K562 (cell line): ENCODE measurements around the gene HOXB8. TPM values are rescaled to one million over a fixed set of nuclear protein-coding genes. Genes with fewer than 3 reads are reported as not detected.

ENCODE experiments used
- ARID3B ChIP-seq: fragments of 250-450 bp; sonication (Bioruptor Pico); IDR thresholded peaks from 2 replicates; pipeline ENCODE4 v1.4.0; 2020; ENCODE audit warnings: borderline replicate concordance
- ATF1 ChIP-seq, 2 experiments: fragments of 450-650 bp in 1 of 2; IDR thresholded peaks; 2 replicates each; pipeline ENCODE4 v1.6.1; 2016; ENCODE audit warnings: missing compliant biosample characterization in 1 of 2, missing genetic modification characterization in 1 of 2
- ETS1 ChIP-seq: conservative IDR thresholded peaks from 2 replicates; pipeline ENCODE4 v1.6.1; 2011; ENCODE audit warnings: low read depth, mild to moderate bottlenecking, low read length; ENCODE audit not compliant: control insufficient read depth
- FOXP1 ChIP-seq: sonication (generic); formaldehyde crosslinking; IDR thresholded peaks from 2 replicates; pipeline ENCODE4 v1.8.0; 2022; ENCODE audit warnings: mild to moderate bottlenecking, missing genetic modification reagents
- HBP1 ChIP-seq: fragments of 450-650 bp; formaldehyde crosslinking; IDR thresholded peaks from 2 replicates; pipeline ENCODE4 v1.4.0; 2022; ENCODE audit warnings: missing genetic modification characterization
- KAT8 ChIP-seq: fragments of 450-650 bp; IDR thresholded peaks from 2 replicates; pipeline ENCODE4 v1.6.1; 2016; ENCODE audit warnings: low read depth, mild to moderate bottlenecking
- KLF1 ChIP-seq: fragments of 450-650 bp; IDR thresholded peaks from 2 replicates; pipeline ENCODE4 v1.6.1; 2016; ENCODE audit warnings: missing genetic modification characterization, missing compliant biosample characterization
- MED1 ChIP-seq: sonication (generic); formaldehyde crosslinking; IDR thresholded peaks from 2 replicates; pipeline ENCODE4 v1.8.1; 2023; ENCODE audit warnings: missing genetic modification reagents, borderline replicate concordance
- NR3C1 ChIP-seq: sonication (generic); formaldehyde crosslinking; IDR thresholded peaks from 2 replicates; pipeline ENCODE4 v1.8.1; 2022; ENCODE audit warnings: missing genetic modification reagents
- RB1 ChIP-seq: fragments of 450-650 bp; IDR thresholded peaks from 2 replicates; pipeline ENCODE4 v1.6.1; 2017; ENCODE audit warnings: low read depth, mild to moderate bottlenecking
- RBM22 ChIP-seq: fragments of 200-400 bp; formaldehyde crosslinking; IDR thresholded peaks from 2 replicates; pipeline ENCODE4 v1.6.1; 2018; ENCODE audit warnings: low read length, low read depth; ENCODE audit not compliant: poor library complexity, severe bottlenecking
- RFX1 ChIP-seq: fragments of 450-650 bp; IDR thresholded peaks from 2 replicates; pipeline ENCODE4 v1.6.1; 2016; ENCODE audit warnings: mild to moderate bottlenecking, moderate library complexity
- TAF7 ChIP-seq: fragments of 450-650 bp; IDR thresholded peaks from 2 replicates; pipeline ENCODE4 v1.6.1; 2016; ENCODE audit warnings: missing genetic modification characterization, missing compliant biosample characterization
- TBL1XR1 ChIP-seq, 2 experiments: IDR thresholded peaks; 2 replicates each; pipeline ENCODE4 v1.6.1; 2012; ENCODE audit warnings: improper control_type of control experiment in 2 of 2, low read length in 2 of 2, mild to moderate bottlenecking in 1 of 2
- THRB ChIP-seq: fragments of 450-650 bp; formaldehyde crosslinking; conservative IDR thresholded peaks from 2 replicates; pipeline ENCODE4 v1.4.0; 2022; ENCODE audit warnings: mild to moderate bottlenecking, missing genetic modification characterization
- ZNF408 ChIP-seq: fragments of 250-450 bp; sonication (Bioruptor Pico); IDR thresholded peaks from 2 replicates; pipeline ENCODE4 v1.4.0; 2020; ENCODE audit warnings: low read depth, mild to moderate bottlenecking, moderate library complexity
- ZNF41 ChIP-seq: fragments of 250-450 bp; sonication (Bioruptor Pico); conservative IDR thresholded peaks from 2 replicates; pipeline ENCODE4 v1.4.0; 2020; ENCODE audit warnings: mild to moderate bottlenecking
- ZNF518B ChIP-seq: fragments of 250-450 bp; sonication (Bioruptor Pico); IDR thresholded peaks from 2 replicates; pipeline ENCODE4 v1.5.0; 2021; ENCODE audit warnings: mild to moderate bottlenecking, moderate library complexity
- polyA plus RNA-seq, 8 experiments: library from polyadenylated mRNA; depleted of rRNA in 4 of 8; stranded (reverse) in 5 of 8; unstranded in 3 of 8; fragments of >200 nt; fragmentation: Nextera tagmentation in 2 of 8; fragmentation: Illumina TruSeq in 1 of 8; extraction: Ambion mirVana in 2 of 8; extraction: Trizol in 1 of 8; gene quantifications; 2 replicates each; pipeline versions ENCODE4 v1.2.1 to v1.2.3, GENCODE V29; 2011 to 2014; ENCODE audit warnings: inconsistent platforms in 1 of 8, missing spikeins in 1 of 8
- total RNA-seq, 7 experiments: library from RNA; depleted of rRNA in 6 of 7; stranded (reverse); fragments of >200 nt in 6 of 7; fragmentation: Illumina TruSeq in 2 of 7; extraction: Trizol in 2 of 7; gene quantifications; 2 replicates each; pipeline versions ENCODE4 v1.2.1 to v1.2.3, GENCODE V29; 2011 to 2021; ENCODE audit warnings: low replicate concordance in 1 of 7

The HOXB8 gene
- total and polyA plus RNA-seq, 9 of the 15 experiments (the other 6 are each of a cell fraction or from before 2014, with no cell fraction given): 0.52 to 23.8 (median 3.6) TPM

GRCh38 chr17:48625495-48626244 lies 10.6 kb upstream of the HOXB8 start (continued):
- no peak for TF ChIP-seq ZNF408
- no peak for TF ChIP-seq FOXP1 (CRISPR knock-in tag)
- TF ChIP-seq RBM22: peak; percentile 69
- no peak for TF ChIP-seq TBL1XR1 (IDR thresholded peaks at IDR 0.05; ENCODE audit: low read length in 2 of 2)
- TF ChIP-seq KLF1 (tag): no peak
- no peak for TF ChIP-seq RFX1
- TF ChIP-seq NR3C1: peak; percentile 67; the same call in 1 of the 2 replicates
- peak; percentile 71; the same call in 1 of the 2 replicates for TF ChIP-seq HBP1 (CRISPR knock-in tag)
- no peak for TF ChIP-seq ATF1 (CRISPR knock-in tag; IDR thresholded peaks at IDR 0.05)
- TF ChIP-seq ATF1 (tag; IDR thresholded peaks at IDR 0.05): no peak
- no peak for TF ChIP-seq KAT8
- 0 out of 2 replicates have a peak, but pooled peaks have one; percentile 41 for TF ChIP-seq RB1
- TF ChIP-seq TAF7: no peak
- no peak; the same call in 1 of the 2 replicates for TF ChIP-seq ETS1
- no peak for TF ChIP-seq MED1 (CRISPR knock-in tag)
- TF ChIP-seq THRB (CRISPR knock-in tag): peak; percentile 74; the same call in 1 of the 2 replicates
- TF ChIP-seq ARID3B (CRISPR knock-in tag): no peak
- TF ChIP-seq ZNF41 (CRISPR knock-in tag): no peak
- no peak for TF ChIP-seq ZNF518B (CRISPR knock-in tag)
